Bronchial epithelial cell (primary cell): ENCODE results near the gene GJA4. TPM values are rescaled to one million over a fixed set of nuclear protein-coding genes. Genes with fewer than 3 reads are reported as not detected.
A peak's percentile ranks its signal among the peaks of the same experiment; 100 is the strongest.

Experiments
- DNase-seq: peaks from one replicate; pipeline ENCODE4 v3.0.0-alpha.2; 2010; ENCODE audit warnings: low read depth
- FAIRE-seq: peaks from 2 replicates; lab custom pipeline; 2011; peaks lifted over from hg19 to GRCh38; lab: Jason Lieb, UNC
- H3K27me3 ChIP-seq: 2 replicates; pipeline ENCODE4 v1.5.1; 2011; ENCODE audit warnings: low read length; ENCODE audit not compliant: control insufficient read depth, insufficient read depth
- H3K36me3 ChIP-seq: 2 replicates; pipeline ENCODE4 v1.5.1; 2011; ENCODE audit warnings: low read length; ENCODE audit not compliant: control insufficient read depth, insufficient read depth
- H3K4me3 ChIP-seq: 2 replicates; pipeline ENCODE4 v1.5.1; 2011; ENCODE audit warnings: mild to moderate bottlenecking, low read depth, low read length, control low read depth
- CTCF ChIP-seq: IDR thresholded peaks from 2 replicates; pipeline ENCODE4 v1.5.1; 2011; ENCODE audit warnings: mild to moderate bottlenecking, moderate library complexity, low read length, control low read depth, inconsistent platforms; ENCODE audit not compliant: insufficient read depth, severe bottlenecking
- total RNA-seq: library from RNA; depleted of rRNA; stranded (reverse); fragments of >200 nt; gene quantifications from 2 replicates; pipeline ENCODE4 v1.2.1, GENCODE V29; 2014

Gene GJA4
- total RNA-seq, 1 donor from 2014 or later, result not detected

GRCh38 chr1:34795916-34796315 is 3.1 kb downstream of the GJA4 start:
- TF ChIP-seq CTCF, result no peak
- Histone ChIP-seq H3K27me3 (peaks cover 6% of the 10 kb centered on the region), H3K36me3 (no peaks in the 10 kb centered on the region), H3K4me3 (no peak overlapping the region)
- FAIRE-seq (no peak), DNase-seq (no peak)

- Histone ChIP-seq H3K27me3 (peaks cover 5% of the 10 kb centered on the region), H3K4me3 (no peak overlapping the region)
- no peak for FAIRE-seq
These were observed 4.2 kb downstream of the GJA4 start for GRCh38 chr1:34796990-34797389.

DNA sequence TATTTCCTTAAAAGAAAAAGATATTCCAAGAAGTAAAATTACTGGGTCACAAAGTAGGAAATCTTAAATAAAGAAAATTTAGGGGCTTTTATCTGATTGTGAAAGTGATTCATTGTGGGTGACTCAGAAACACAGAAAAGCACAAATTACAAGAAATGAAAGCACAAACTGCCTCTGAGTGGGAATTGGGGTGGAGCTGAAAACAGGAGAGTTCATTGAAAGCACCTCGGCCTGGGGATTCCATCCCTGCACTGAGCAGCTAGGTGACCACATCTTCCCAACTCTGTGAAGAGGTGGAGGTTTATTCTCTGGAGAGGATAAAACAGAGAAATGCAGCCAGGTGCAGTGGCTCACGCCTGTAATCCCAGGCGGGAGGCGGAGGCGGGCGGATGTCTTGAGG is 7.4 kb downstream of the GJA4 start:
- no peaks in the 10 kb centered on the region for H3K36me3 ChIP-seq
- no peak for TF ChIP-seq CTCF
- H3K4me3 ChIP-seq, result no peak overlapping the region
- DNase-seq, result no peak
- no peak for FAIRE-seq
- no peaks in the 10 kb centered on the region for H3K27me3 ChIP-seq

More at GRCh38 chr1:34796990-34797389, 4.2 kb downstream of the GJA4 start:
- H3K36me3 ChIP-seq, result no peaks in the 10 kb centered on the region
- no peak for TF ChIP-seq CTCF
- DNase-seq, result no peak

GRCh38 chr1:34803770-34804169 is 11.0 kb downstream of the GJA4 start:
- FAIRE-seq (no peak), DNase-seq (no peak)
- TF ChIP-seq CTCF, result no peak
- H3K27me3 ChIP-seq, result no peaks in the 10 kb centered on the region
- H3K4me3 ChIP-seq, result no peak overlapping the region
- H3K36me3 ChIP-seq, result no peaks in the 10 kb centered on the region

GRCh38 chr1:34806396-34806795 is 13.6 kb downstream of the GJA4 start:
- no peak overlapping the region for H3K4me3 ChIP-seq
- H3K36me3 ChIP-seq, result no peaks in the 10 kb centered on the region
- FAIRE-seq (no peak), DNase-seq (peak; percentile 54)
- TF ChIP-seq CTCF, result no peak
- H3K27me3 ChIP-seq, result no peaks in the 10 kb centered on the region
